NCI-H187 (cell line): ENCODE results near the gene NTRK2.
"Not testable (repeated sequence)": the region's sequence is repeated elsewhere in the genome, so short reads cannot be mapped to it uniquely, and the experiment has no call there.

Experiments
- DNase-seq, 2 experiments: peaks; one replicate each; lab custom pipeline; 2025; lab: John Stamatoyannopoulos, UW

NTRK2 gene

DNA sequence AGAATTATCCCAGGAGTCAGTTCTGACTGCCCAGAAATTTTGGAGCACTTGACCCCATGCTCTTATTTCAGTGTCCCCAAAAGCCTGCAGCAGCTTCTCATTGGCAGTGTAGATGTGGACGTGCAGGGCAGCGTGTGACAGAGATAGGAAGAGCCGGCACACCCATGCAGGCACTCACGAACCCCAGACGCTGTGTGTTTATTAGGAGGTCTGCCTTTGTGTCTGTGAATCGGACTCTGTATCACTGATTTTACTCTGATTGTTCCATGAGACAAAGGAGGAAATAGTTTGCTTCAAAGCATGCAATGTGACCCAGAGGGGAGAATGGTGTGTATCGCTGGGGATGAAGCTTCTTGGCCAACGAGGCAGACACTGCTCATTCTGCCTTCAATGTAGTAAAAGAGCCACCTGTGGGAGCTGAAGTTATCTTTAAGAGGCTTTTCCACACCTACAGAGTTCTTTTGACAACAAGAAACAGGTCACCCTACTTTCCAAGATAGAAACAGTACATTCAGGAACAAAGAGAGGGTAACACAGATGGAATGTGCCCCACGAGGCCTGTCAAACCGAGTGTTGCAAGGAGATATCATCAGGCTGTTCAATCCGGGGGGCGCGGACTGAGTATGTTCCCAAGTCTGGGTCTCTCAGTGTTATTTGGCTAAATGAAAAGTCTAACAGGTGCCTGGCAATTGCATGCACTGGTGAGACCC lies 224.0 kb downstream of the NTRK2 start:
- no peak for DNase-seq

DNA sequence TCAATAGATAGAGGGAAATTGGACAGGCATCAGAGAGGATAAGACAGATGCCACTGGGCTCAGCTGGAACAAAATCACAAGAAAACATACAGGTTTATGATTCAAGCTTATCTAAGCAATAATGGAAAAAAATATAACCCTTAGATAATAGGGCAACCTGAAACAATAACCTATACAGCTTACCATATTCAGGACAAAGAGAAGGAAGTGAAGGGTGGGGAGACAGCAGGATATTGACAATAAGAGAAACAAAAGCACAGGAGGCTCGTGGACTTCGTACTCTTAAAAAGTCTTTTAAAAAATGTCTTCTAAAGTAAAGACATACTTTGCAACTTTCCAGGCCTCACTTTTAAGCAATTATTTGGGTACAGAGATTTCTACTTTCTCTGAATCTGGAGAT lies 225.3 kb downstream of the NTRK2 start:
- DNase-seq, result no peak

DNA sequence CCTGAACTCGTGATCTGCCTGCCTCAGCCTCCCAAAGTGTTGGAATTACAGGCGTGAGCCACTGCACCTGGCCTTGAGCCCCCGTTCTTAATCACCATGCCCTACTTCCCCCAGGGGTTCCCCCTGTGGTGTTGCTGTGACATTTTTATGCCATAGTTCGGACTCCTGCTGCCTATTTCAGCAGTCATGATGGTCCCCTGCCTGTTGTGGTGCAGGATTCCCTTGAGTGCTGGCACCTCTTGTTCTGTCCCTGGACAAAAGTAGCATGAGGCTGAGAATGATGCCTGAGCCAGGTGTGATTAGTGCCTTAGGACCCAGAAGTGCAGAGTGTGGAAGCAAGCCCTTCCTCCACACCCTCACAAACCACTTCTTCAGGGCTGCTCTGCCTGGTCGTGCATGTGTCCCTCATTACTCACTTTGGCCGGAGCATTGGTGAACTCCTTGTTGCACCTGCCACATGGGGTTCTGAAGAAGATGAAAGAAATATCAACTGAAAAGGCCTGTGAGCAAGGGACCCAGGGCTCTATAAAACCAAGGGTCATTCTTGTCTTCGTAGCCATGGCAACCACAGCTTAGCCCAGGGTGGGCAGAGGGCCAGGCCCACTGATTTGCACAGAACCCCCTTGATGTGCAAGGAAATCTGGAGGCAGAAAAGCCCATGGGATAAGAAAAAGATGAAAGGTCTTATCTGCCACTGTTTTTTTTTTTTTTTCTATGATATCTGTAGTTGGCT lies 228.0 kb downstream of the NTRK2 start:
- DNase-seq, result no peak

DNA sequence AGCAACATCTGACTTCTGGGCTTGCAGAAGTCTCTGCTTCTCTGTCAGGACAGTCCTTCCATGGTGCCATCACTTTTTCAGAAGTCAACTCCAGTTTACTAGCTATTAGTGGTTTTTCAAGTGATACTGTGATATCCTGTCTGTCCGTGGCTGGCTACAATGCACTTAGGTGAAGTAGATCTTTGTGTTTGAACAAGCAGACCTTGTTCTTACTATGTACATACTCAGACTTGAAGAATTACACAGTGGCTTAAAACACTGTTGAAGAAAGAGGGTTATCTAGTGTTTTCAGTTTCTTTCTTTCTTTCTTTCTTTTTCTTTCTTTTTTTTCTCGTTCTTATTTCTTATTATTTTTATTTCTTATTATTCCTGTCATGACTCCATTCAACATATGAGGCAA lies 228.7 kb downstream of the NTRK2 start:
- DNase-seq, result no peak

DNA sequence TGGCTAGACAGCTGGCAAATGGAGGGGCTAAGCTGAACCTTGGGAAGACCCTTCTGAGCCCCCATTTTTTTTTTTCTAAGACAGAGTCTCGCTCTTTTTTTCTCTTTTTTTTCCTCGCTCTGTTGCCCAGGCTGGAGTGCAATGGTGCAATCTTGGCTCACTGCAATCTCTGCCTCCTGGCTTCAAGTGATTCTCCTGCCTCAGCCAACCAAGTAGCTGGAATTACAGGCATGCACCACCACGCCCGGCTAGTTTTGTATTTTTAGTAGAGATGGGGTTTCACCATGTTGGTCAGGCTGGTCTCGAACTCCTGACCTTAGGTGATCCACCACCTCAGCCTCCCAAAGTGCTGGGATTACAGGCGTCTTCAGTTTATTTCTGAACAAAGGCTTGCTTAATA lies 229.1 kb downstream of the NTRK2 start:
- DNase-seq, result not testable (repeated sequence)

DNA sequence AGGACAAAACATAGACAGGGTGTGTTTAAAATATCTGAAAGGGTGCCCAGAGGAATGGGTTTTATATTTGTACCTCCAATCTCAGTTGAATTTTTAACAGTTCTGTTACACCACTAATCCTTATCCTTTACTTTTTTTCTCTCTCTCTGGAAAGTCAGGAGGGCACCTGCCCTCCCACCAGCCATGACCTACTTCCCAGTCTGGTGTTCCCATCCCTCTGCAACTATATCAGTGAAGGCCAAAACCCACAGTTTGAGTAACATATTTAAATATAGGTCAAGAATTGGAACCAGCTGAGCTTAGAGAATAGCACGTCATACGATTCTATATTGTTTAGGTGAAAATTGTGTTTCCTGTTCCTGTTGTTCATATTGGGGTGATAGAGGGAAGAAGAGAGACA lies 229.8 kb downstream of the NTRK2 start:
- DNase-seq, result no peak

DNA sequence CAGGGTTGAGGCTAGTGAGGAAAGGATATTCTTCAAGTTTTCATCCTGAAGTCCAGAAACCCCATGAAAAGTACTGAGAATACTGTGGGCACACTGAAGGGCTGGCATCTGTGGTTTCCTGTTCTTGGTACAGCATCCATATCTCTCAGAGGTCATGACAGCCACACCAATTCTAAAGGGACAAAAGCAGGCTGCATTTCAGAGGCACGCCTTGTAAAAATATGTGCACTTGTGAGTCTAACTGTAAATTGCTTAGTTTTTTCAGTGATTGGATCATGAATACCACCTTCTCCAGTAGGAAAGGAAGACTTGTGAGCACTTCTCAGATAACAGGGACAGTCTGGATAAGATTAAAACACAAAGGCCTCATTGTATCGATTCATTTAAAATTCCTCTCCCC lies 230.9 kb downstream of the NTRK2 start:
- no peak for DNase-seq

DNA sequence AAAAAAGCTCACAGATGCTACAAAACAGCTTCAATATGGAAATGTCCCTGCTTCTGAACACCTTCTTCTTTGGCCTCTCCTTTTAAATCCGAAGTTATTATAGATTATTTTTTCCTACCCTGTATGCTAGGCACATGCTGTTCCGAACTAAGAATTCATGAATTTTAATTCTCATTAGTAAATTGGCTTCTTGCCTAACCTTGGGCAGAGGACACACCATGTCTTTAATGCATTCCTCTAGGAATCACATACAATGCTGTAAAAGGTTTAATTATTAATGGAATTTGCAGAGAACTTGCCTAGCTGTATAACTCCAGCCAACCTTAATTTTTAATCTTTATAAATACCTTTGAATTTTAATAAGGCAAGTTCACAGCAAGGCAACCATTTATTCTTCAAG lies 234.4 kb downstream of the NTRK2 start:
- DNase-seq, result no peak

DNA sequence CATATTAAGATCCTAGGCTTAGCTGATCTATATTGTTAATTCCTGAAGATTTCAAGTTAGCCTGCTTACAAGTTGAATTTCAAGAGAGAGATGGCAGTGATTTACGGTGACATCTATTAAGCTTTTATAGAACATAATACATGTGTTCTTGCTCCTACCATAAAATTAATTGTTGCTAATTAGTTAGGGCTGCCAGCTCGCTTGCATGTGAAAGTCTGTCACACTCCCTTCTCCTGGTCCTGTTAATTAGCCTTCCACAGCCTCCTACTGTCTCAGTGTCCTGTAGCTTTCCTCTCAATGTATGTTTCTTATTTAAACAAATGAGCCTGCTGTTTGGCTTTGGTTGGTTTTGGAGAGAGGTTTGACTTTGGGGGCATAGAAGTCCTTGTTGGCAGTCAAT lies 247.2 kb downstream of the NTRK2 start:
- no peak for DNase-seq

DNA sequence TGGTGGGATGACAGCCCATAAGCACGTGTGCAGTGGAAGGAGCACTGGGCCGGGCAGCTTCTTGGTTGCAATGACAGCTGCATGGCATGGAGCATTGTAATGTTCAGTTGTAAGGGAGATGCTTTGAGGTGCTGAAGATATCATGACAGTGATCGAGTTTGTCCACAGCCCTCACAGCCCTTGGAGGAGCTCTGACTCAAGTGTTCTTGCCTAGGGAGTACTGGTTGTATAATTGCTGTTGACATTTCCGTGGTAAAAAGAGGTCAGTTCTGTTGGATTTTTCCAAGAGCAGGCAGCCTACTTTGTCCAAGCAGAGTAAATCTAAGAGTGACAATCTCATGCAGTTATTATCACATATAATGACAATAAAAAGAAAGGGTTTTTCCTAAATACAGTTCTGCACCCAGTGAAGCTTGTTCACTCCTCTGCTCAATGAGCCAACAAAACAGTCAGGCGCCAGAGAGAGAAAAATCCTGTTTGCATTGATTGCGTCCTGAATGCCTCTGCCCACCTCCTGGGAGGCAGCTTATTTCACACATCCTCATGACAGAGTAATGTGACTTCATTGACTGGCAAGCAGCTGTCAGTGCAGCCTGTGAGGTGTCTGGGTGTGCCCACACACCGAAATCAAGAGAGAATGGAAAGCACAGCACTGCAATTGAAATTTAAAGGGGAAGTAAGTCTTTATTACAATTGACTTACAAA lies 248.0 kb downstream of the NTRK2 start:
- DNase-seq, result no peak

DNA sequence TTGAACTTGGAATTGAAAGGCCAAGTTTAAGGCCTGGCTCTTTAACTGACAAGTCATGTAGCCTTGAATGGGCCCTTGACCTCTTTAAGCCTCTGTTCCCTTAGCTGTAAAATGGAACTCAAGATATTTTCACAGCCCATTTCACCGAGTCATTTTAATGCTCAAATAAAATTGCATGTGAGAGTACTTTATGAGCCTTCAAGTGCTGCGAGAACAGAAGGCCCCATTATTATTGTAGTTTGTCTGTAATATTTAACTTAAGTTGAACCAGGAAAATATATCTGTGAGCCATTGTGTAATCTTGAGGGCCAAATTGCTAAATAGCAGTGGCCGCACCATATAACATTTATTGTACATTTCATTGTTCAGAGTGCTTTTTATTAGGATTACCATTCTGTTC lies 249.9 kb downstream of the NTRK2 start:
- no peak for DNase-seq

DNA sequence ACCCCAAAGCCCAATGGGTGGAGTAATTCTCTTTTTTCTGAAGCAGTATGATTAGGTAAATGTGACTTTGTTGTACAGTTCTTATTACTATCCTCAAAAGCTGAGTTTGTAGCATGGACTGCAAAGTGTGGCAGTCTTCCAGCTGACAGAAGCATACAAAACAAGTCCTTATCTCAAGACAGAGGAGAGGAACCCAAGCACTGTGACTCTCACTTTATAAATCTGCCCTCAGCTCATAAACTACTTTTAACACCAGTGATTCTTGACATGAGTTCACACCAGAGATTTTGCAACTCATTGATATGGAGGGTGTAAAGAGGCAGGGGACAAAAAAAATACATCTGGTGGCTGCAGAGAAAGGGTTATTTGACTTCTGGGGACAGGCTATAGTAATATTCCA lies 251.6 kb downstream of the NTRK2 start:
- DNase-seq, result no peak

DNA sequence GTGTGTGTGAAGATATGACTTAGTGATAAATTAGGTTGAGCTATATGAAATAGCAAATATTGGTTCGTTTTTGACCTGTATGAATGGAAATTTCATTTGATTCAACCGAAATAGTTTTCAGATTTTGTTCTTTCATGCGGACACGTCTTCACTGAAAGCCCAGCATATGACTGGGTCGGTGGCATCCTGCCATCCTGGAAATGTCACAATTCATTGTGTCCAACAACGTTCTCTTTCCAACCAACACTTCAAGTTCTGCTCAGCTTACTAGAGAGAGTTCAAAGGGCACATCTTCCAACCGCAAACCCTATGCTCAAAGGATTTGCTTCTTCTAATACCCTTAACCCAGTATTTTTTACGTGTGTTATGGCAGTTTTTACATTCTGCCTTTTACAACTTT lies 252.5 kb downstream of the NTRK2 start:
- no peak for DNase-seq

DNA sequence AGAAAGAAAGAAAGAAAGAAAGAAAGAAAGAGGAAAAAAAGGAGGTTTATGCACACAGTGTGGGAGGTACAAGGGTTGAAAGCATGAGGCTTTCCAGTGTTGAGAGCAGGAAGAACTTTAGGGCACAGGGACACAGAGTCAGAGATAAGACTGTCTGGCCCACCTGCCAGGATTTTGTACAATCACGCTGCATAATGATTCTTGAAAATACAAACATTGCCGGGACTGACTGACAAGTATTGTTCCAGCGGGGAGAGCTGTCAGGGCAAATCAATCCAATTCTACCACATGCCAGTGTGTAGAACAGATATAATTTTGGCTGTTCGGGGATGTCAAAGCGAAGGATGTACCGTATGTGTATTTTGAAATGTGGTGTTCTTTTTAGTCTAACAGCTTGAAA lies 254.7 kb downstream of the NTRK2 start:
- no peak for DNase-seq

DNA sequence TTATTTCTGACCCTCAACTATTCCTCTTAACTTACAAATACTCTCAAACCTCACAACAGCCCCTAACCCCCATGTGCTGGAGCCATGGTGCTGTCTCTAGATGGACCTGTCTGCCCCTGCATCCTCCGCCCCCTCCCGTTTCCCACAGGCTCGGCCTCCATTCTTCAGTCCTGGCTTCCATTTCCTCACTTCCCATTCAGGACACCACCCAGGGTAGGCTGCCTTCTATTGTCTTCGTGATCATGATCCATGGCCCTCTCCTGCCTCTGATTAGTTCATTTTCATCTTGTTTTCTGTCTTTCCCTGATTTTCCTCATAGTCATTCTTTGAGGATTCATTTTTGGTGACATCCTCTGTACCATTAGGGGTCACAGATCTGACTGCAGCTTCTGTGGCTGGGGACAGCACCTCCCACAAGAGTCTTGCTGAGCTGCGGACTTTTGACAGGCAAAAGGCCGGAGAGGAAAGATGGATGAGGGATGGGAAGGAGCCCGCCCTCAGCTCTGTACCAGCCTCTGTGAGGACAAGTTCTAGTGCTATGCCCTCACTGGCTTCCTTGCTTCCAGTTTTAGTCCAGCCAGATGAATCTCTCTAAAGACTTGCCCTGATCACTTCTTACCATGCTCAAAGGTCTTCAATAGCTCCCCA lies 255.8 kb downstream of the NTRK2 start:
- DNase-seq, result no peak

DNA sequence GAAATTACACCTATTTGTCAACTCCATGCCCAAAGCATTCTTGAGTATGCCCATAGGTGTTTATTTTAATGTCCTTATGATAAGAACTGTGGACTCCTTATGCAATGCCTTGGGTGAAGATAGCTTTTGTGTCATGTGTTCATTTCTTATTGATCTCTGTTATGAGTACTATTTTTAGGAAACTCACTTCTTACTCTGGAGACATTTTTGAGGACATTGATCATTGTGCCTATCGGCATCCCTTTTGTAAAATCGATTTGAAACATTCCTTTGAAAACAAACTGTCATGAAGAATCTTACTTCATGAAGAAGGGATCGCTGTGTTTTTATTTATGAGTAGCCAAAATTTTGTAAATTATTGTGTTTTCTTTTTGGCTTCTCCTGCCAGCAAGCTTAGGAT lies 257.3 kb downstream of the NTRK2 start:
- DNase-seq, result no peak

DNA sequence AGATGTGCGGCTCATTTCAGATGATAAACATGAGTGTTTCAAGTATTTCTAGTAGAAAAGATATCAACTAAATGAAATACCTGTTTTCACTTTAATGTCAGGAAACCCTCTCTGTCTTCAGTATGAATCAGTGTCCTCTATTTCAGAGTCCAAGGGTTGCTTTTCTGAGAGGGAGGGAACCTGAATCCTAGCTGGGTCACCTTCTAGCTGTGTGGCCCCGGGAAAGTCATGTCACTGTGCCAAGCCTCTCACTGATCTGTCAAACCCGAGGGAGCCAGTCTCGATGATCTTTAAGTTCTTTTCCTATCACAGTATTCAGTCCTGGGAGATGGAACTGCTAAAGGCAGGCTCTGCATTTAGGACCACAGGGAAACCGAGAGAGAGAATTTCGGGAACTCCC lies 258.9 kb downstream of the NTRK2 start:
- DNase-seq, result no peak

DNA sequence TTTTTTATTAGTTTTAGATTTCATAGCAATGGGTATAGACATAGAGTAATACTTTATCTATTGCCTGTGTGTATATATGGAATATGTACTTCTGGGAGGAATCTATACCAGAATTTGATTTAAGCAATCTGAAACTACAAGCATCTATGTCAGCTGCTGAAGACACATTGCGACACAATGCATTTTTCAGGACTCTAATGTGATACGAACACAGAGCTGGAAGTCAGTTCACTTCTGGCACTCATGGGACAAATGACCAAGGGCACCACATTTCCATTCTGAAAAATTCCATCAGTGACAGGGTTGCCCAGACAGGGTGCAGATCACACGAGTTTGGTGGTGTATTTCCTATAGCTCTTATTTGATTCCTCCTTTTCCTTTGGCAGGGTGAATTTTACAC lies 259.5 kb downstream of the NTRK2 start:
- DNase-seq, result no peak

DNA sequence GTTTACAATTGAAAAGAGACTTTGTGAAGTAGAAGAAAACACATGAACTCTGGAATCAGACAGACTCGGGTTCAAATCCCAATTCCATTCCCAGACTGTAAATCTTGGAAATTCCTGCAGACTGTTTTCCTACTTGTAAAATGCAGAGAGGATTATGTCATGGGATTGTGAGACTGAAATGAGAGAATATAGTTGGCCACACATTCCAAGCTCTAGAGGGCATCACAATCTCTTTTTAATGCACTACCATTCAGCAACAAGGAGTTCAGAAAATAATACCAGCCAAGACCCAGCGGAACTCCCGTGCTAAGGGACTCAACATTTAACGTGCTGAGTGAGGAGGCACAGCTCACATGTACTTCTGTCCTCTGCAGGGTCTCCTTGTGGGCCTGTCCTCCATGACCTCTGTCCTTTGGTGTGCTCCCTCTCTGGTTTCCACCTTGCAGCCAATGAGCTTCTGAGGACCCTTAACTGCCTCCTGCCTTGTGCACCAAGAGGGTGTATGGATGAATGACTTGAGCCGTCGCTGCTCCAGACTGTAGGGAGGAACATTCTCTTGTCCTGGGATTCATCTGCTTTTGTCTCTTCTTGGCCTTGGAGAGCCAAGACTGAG lies 263.5 kb downstream of the NTRK2 start:
- no peak for DNase-seq

DNA sequence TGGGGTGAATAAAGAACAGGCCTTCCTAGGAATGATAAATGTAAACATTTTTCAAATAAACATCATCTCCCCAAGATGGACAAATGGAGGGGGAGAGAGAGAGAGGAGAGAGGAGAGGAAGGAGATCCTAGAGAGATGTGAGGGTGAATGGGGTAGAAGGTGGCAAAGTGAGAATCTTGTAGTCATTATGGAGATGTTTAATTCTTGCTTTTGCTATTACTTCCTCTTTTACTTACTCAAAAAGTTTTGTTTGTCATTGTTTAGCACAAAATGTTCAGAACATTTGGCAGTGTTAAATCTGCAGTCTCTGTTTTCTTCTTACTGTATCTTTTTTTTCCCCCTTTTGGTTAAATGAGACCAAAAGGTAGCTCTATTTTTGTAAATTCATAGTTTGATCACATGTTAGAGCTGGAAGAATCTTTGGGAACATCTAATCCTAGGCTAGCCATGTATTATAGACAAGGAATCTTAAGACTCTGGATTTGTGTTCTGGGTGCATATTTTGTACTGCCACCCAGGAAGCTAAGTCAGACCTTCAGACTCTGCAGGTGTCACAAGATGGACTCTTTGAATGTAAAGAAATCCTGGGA lies 266.1 kb downstream of the NTRK2 start:
- no peak for DNase-seq

DNA sequence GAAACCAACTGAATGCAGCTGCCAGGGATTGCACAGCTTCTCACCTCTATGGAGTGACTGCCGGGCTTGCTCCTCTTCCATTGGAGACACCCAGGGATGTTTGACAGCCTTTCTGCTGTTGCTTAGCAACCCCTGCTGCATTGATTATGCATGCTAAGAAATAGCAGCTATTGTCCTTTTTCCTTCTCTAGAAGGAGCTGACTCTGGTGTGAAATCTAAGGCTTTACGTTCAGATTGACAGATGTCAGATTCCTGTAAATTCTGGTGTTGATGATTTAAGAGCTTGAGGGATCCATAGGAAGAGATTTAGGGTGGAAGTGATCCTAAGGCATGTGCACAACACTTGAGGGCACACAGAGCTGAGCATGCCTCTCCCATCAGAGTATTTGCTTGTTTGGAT lies 267.7 kb downstream of the NTRK2 start:
- no peak for DNase-seq

DNA sequence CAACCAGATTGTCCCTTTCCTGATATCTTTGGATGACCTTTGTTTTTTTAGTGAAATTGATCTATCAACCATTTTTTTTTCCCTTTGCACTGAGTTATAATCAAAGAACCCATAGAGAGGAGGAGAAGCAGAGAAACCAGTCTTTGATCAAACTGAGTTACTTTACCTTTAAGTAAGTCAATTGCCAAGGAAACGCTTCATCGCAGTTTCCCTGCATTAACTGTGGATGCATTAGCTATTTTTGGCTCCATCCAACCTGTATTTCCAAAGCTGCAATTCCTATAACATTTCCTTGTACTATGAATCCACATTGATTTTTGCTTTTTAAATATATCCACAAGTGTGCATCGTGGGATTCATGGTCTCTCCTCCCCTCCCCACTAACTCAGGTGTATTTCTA lies 268.1 kb downstream of the NTRK2 start:
- DNase-seq, result no peak
